ENCODE results near the gene C4orf50. TPM values are rescaled to one million over a fixed set of nuclear protein-coding genes. Genes with fewer than 3 reads are reported as not detected.

Gene C4orf50
- total RNA-seq, 1 donor from 2014 or later: 0.16 TPM

DNA sequence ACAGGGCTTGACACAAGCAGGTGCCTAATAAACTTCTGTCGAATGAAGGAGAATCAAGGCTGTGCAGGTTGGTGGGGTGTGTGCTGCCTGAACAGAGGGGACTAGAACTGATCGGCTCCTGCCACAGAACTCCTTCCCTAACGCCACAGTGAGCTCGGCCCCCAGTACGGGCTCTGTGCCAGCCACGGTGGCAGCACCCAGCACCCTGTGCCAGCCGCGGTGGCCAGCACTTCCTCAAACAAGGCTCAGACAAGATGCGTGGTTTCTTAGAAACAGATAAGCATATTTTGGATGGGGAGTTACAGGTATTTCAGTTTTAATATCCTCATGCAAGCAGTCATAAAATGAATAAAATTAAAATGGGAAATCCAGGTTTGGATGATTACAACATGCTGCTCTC lies 26.0 kb upstream of the C4orf50 start:
- TF ChIP-seq CTCF (IDR thresholded peaks at IDR 0.05; ENCODE audit: insufficient read depth, low read depth, low read length): no peak
- no peak for TF ChIP-seq EZH2 (IDR thresholded peaks at IDR 0.05; ENCODE audit: insufficient read depth, low read length)
- H3K27me3 Mint-ChIP-seq (ENCODE audit: low read depth, unreplicated experiment): peaks cover 56% of the 10 kb centered on the region
- peaks cover 2% of the 10 kb centered on the region for H3K36me3 Mint-ChIP-seq (ENCODE audit: low read depth, unreplicated experiment)
- no peaks in the 10 kb centered on the region for H3K9me3 ChIP-seq (ENCODE audit: insufficient read depth, low read depth, low read length)
- no peak overlapping the region for H3K4me2 ChIP-seq (ENCODE audit: low read length)
- no peak overlapping the region for H3K4me3 ChIP-seq (ENCODE audit: insufficient read depth, low read depth, low read length)
- no peak overlapping the region for H3K4me3 Mint-ChIP-seq (ENCODE audit: unreplicated experiment)
- H2AFZ ChIP-seq (ENCODE audit: low read depth, low read length): no peak overlapping the region
- no peaks in the 10 kb centered on the region for H3K4me1 Mint-ChIP-seq (ENCODE audit: low read depth, unreplicated experiment)
- H3K27me3 ChIP-seq (ENCODE audit: insufficient read depth, low read length): no peaks in the 10 kb centered on the region
- peaks cover 1% of the 10 kb centered on the region for H3K9me3 Mint-ChIP-seq (ENCODE audit: unreplicated experiment)
- no peak overlapping the region for H3K27ac ChIP-seq (ENCODE audit: low read depth, low read length)
- DNase-seq (ENCODE audit: low read depth) (no peak), FAIRE-seq (no peak)
- no peaks in the 10 kb centered on the region for H4K20me1 ChIP-seq (ENCODE audit: insufficient read depth, low read length)
- H3K79me2 ChIP-seq (ENCODE audit: insufficient read depth, low read length): no peaks in the 10 kb centered on the region
- H3K4me1 ChIP-seq (ENCODE audit: insufficient read depth, low read length): no peaks in the 10 kb centered on the region
- no peak overlapping the region for H3K9ac ChIP-seq (ENCODE audit: low read length)
- H3K36me3 ChIP-seq (ENCODE audit: insufficient read depth, low read length): no peaks in the 10 kb centered on the region
- H3K27ac Mint-ChIP-seq (ENCODE audit: unreplicated experiment): no peak overlapping the region

- no peak for DNase-seq (ENCODE audit: low read depth)
These were observed 25.6 kb upstream of the C4orf50 start for GRCh38 chr4:6043843-6044242.

More at GRCh38 chr4:6043843-6044242, 25.6 kb upstream of the C4orf50 start:
- no peak overlapping the region for H3K4me3 ChIP-seq (ENCODE audit: insufficient read depth, low read depth, low read length)
- FAIRE-seq: no peak
- no peak overlapping the region for H3K27ac ChIP-seq (ENCODE audit: low read depth, low read length)
- Mint-ChIP-seq H3K27ac (ENCODE audit: unreplicated experiment) (no peak overlapping the region), H3K36me3 (ENCODE audit: low read depth, unreplicated experiment) (peaks cover 2% of the 10 kb centered on the region), H3K9me3 (ENCODE audit: unreplicated experiment) (peaks cover 1% of the 10 kb centered on the region), H3K27me3 (ENCODE audit: low read depth, unreplicated experiment) (peaks cover 59% of the 10 kb centered on the region), H3K4me3 (ENCODE audit: unreplicated experiment) (no peak overlapping the region), H3K4me1 (ENCODE audit: low read depth, unreplicated experiment) (no peaks in the 10 kb centered on the region)
- H3K9ac ChIP-seq (ENCODE audit: low read length): no peak overlapping the region
- no peaks in the 10 kb centered on the region for H4K20me1 ChIP-seq (ENCODE audit: insufficient read depth, low read length)
- H3K36me3 ChIP-seq (ENCODE audit: insufficient read depth, low read length): no peaks in the 10 kb centered on the region
- H3K4me1 ChIP-seq (ENCODE audit: insufficient read depth, low read length): no peaks in the 10 kb centered on the region
- no peak for TF ChIP-seq EZH2 (IDR thresholded peaks at IDR 0.05; ENCODE audit: insufficient read depth, low read length)
- TF ChIP-seq CTCF (IDR thresholded peaks at IDR 0.05; ENCODE audit: insufficient read depth, low read depth, low read length): no peak
- H3K4me2 ChIP-seq (ENCODE audit: low read length): no peak overlapping the region
- no peaks in the 10 kb centered on the region for H3K27me3 ChIP-seq (ENCODE audit: insufficient read depth, low read length)
- H3K79me2 ChIP-seq (ENCODE audit: insufficient read depth, low read length): no peaks in the 10 kb centered on the region
- peaks cover under 1% of the 10 kb centered on the region for H3K9me3 ChIP-seq (ENCODE audit: insufficient read depth, low read depth, low read length)
- H2AFZ ChIP-seq (ENCODE audit: low read depth, low read length): no peak overlapping the region

Data from astrocyte (in vitro differentiated cells and primary cell).